Measurements from ENCODE around the gene COX6B1. TPM values are rescaled to one million over a fixed set of nuclear protein-coding genes. Genes with fewer than 3 reads are reported as not detected.

COX6B1 gene
- total and polyA plus RNA-seq, 11 donors: 944 to 4,659 (median 1,351) TPM

- H3K4me3 ChIP-seq: no peak overlapping the region
- WGBS, 4 donors: 85 to 94% (median 89%) methylated on average over 6 of the region's 6 CpGs
- peaks cover 0 to 11% (median 0%) of the 10 kb centered on the region in 9 donors for H3K36me3 ChIP-seq
- no peak for ATAC-seq
- no peaks in the 10 kb centered on the region for H3K9me3 ChIP-seq
- no peak overlapping the region for H3K27ac ChIP-seq
- H3K4me1 ChIP-seq: peaks cover 0 to 9% (median 4%) of the 10 kb centered on the region in 12 donors
- intact Hi-C loops (cut with DNase I): no loop called here
- no peak for DNase-seq
- H3K27me3 ChIP-seq: no peaks in the 10 kb centered on the region
- TF ChIP-seq CTCF (IDR thresholded peaks at IDR 0.05) (no peak), POLR2A (IDR thresholded peaks at IDR 0.05) (no peak)
These were observed 24.7 kb upstream of the COX6B1 start for GRCh38 chr19:35623327-35624010.

GRCh38 chr19:35628264-35628564 is 19.9 kb upstream of the COX6B1 start:
- no peaks in the 10 kb centered on the region for H3K27me3 ChIP-seq
- TF ChIP-seq POLR2A (IDR thresholded peaks at IDR 0.05) (no peak), CTCF (IDR thresholded peaks at IDR 0.05) (no peak)
- peaks cover 0 to 34% (median 31%) of the 10 kb centered on the region in 9 donors for H3K36me3 ChIP-seq
- peak overlapping the region; percentile 75 to 96 (median 92) for H3K27ac ChIP-seq
- intact Hi-C loops (cut with DNase I): loop anchor here in 2 of 10 donors (1.0 kb wide), 1 partner anchor 16 kb away; the partner anchor contains the start of gene HAUS5 (in 2 of the 2)
- H3K4me1 ChIP-seq: peaks cover 4 to 25% (median 14%) of the 10 kb centered on the region in 12 donors
- no peak for DNase-seq
- 6 to 15% (median 7%) methylated on average over 9 of the region's 9 CpGs for WGBS, 4 donors
- no peak for ATAC-seq
- H3K9me3 ChIP-seq: no peaks in the 10 kb centered on the region
- H3K4me3 ChIP-seq: peak overlapping the region; percentile 50 to 100 (median 95)

- H3K27me3 ChIP-seq: no peaks in the 10 kb centered on the region
- peaks cover 4 to 25% (median 14%) of the 10 kb centered on the region in 12 donors for H3K4me1 ChIP-seq
- peak within 1 kb of the TSS; percentile 75 to 100 (median 95) for H3K4me3 ChIP-seq
- no peaks in the 10 kb centered on the region for H3K9me3 ChIP-seq
- peak in 1 of 2 donors; percentile 79 for TF ChIP-seq POLR2A (IDR thresholded peaks at IDR 0.05)
- no peak for TF ChIP-seq CTCF (IDR thresholded peaks at IDR 0.05)
- 0% methylated on average over 33 to 56 of the region's 56 CpGs for WGBS, 4 donors
- peaks cover 0 to 40% (median 36%) of the 10 kb centered on the region in 9 donors for H3K36me3 ChIP-seq
- ATAC-seq (peak; percentile 100), DNase-seq (peak; percentile 97 to 98 (median 97))
- intact Hi-C loops (cut with DNase I): loop anchor here in 2 of 10 donors (1.0 kb wide), 1 partner anchor 16 kb away; the partner anchor contains the start of gene HAUS5 (in 2 of the 2)
- H3K27ac ChIP-seq: peak within 1 kb of the TSS; percentile 75 to 96 (median 92)
These were observed 19.4 kb upstream of the COX6B1 start, which contains the start of gene RBM42 for GRCh38 chr19:35628565-35629331. TSS of gene RBM42 (plus strand) at chr19:35629036. CDS start at chr19:35629154, 118 bp downstream.

- DNase-seq (no peak), ATAC-seq (no peak)
- whole genome bisulfite sequencing, 4 donors: 2 to 14% (median 5%) methylated on average over 10 to 15 of the region's 15 CpGs
- intact Hi-C loops (cut with DNase I): no loop called here
- Histone ChIP-seq H3K27ac (peak overlapping the region in 11 of 12 donors; percentile 83 to 96 (median 92)), H3K4me3 (peak overlapping the region; percentile 75 to 100 (median 95)), H3K4me1 (peaks cover 4 to 25% (median 14%) of the 10 kb centered on the region in 12 donors), H3K36me3 (peaks cover 0 to 45% (median 41%) of the 10 kb centered on the region in 9 donors), H3K9me3 (no peaks in the 10 kb centered on the region), H3K27me3 (no peaks in the 10 kb centered on the region)
- TF ChIP-seq POLR2A (IDR thresholded peaks at IDR 0.05) (no peak), CTCF (IDR thresholded peaks at IDR 0.05) (no peak)
These were observed 18.8 kb upstream of the COX6B1 start for GRCh38 chr19:35629332-35629633.

Measured in heart left ventricle (tissue), 16 donors.